ENCODE measurements around the gene ZFYVE9.

The ZFYVE9 gene

DNA sequence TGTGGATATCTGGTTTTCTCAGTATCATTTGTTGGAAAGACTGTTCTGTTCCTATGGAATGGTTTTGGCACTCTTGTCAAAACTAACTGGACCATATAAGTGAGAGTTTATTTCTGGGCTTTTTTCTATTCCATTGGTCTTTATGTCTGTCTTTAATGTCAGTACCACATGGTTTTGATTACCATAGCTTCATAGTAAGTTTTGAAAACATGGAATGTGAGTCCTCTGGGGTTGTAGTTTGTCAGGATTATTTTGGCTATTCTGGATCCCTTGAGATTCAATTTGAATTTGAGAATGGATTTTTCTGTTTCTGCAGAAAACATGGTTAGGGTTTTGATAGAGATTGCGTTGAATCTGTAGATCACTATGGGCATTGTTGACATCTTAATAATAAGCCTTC, 107.9 kb downstream of the ZFYVE9 start:
- no peak for DNase-seq

DNA sequence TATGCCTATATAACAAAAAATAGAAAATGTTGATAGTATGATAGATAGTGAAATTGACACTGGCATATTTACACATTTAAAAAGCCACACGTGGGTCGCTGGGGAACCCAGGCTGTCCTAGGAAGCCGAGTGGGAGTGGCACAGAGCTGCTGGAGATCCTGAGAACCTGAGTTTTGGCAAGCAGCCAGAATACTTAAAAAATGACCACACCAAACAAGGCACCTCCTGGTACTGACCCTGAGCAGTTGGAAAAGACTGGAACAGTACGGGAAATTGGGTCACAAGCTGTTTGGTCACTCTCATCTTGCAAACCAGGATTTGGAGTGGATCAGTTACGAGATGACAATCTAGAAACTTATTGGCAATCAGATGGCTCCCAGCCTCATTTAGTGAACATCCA, 111.5 kb downstream of the ZFYVE9 start:
- no peak for DNase-seq

DNA sequence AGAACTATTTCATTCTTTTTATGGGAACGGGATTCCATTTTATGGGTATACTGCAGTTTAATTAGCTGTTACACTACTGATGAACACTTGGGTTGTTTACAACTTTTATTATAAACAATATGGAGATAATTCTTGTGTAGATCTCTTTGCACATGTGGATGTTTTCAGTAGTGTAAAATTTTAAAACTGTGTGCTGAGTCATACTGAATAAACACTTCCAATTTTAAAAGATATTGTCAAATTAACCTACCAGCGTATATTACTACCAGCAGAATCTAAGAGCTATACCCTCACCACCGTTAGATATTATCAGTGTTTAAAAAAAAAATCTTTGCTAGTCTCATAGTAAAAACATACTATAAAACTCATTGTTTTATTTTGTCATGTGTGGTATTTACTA, 118.0 kb downstream of the ZFYVE9 start:
- DNase-seq: no peak

DNA sequence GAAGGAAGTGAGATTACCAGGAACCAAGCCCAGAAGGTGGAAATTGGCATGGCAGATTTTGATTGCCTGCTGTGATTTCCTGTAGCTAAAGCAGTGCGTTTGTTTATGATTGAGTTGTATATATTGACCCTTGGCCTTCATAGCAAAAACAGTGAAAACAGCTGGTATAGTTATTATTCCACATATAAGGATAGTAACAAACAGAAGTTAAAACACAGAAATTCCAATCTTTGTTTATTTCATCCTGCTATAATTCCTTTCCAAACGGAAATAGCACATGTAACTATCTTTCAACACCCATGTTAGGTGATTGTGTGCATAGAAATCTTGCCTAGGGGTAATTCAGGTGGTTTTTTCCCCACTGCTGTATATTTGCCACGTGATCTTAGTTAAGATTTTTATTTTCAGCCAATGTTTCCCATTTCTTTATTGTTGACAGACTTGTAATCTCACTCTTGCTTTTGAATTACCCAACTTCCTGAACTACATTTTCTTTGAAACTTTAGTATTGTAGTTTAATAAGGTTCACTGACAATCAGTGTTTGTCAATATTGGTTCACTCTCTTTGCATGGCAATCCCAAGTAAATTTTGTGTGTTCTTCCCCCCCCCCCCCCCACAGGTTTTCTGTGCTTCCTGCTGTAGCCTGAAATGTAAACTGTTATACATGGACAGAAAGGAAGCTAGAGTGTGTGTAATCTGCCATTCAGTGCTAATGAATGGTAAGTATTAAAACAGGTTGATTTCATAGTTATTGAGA, 121.4 kb downstream of the ZFYVE9 start:
- no peak for DNase-seq

DNA sequence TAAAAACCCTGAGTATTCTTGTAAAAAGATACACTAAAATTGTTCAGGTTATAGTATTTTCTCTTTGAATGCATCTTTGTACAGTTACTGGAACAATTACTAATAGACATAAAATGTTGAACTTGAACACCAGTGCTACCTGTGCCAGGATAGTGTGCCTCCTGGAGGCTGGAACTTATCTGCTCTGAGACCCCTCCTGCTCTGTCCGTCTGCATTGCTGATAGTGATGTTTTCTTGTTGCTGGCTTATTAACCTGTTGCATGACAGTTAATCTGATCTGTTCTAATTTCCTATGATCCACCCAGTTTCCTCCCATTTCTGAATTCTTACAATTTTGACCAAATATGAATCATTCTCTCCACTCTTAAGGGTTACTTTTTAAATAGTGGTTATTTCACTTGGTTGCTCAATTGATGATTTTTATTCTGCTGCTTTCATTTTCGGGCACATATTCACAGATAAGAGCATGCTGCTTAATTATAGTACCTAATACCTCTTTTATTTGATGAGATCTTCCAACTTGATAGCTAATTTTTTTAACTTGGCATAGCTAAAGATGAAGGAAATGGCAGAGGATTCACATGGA, 122.7 kb downstream of the ZFYVE9 start:
- no peak for DNase-seq

DNA sequence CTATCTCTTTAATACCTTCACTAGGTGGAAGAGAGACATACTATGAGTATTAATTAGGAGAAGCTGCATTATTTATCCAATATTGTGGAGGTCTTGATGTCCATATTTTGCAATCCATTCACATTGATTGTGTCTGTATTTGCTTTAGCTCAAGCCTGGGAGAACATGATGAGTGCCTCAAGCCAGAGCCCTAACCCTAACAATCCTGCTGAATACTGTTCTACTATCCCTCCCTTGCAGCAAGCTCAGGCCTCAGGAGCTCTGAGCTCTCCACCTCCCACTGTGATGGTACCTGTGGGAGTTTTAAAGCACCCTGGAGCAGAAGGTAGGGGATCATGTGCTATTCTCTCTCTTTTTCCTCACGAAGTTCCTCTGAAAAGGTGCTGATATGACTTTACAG, 124.6 kb downstream of the ZFYVE9 start:
- DNase-seq: no peak

DNA sequence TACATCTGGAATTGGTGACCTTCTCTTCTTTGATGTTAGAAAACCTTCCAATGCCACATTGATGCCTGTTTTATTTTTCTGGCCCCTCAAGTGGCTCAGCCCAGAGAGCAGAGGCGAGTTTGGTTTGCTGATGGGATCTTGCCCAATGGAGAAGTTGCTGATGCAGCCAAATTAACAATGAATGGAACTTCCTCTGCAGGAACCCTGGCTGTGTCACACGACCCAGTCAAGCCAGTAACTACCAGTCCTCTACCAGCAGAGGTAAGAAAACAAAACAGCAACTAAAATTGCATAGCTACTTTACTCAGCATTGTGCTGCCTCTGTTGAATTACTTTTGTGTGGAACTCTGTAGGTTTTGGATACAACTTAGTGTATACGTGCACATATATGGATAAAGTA, 126.5 kb downstream of the ZFYVE9 start:
- DNase-seq: no peak

DNA sequence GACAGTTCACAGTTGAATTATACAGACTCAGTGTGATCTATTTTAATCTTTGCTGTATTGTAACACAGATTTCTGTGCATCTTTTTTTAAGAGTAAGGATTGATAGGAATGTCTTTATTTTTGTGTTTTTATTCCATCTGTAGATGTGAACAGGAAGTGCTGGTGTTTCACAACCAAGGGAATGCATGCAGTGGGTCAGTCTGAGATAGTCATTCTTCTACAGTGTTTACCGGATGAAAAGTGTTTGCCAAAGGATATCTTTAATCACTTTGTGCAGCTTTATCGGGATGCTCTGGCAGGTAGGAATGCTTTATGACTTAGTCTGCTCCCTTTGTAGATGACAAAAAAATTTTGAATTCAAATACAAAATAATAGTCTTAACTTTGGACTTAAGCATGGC, 139.6 kb downstream of the ZFYVE9 start:
- no peak for DNase-seq

DNA sequence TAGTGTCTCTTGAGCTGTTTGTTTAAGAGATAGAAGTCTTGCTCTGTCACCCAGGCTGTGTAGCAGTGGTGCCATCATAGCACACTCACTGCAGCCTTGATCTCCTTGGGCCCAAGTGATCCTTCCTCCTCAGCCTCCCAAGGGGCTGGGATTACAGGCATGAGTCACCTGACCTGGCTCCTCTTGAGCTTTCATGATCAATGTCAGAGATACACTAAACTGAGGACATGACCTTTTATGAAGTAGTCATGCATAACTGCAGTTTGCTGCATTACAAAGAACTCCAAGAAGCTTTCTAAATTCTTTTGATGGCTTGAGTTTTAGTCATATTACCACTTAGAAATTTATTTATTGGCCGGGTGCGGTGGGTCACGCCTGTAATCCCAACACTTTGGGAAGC, 146.4 kb downstream of the ZFYVE9 start:
- DNase-seq: no peak

DNA sequence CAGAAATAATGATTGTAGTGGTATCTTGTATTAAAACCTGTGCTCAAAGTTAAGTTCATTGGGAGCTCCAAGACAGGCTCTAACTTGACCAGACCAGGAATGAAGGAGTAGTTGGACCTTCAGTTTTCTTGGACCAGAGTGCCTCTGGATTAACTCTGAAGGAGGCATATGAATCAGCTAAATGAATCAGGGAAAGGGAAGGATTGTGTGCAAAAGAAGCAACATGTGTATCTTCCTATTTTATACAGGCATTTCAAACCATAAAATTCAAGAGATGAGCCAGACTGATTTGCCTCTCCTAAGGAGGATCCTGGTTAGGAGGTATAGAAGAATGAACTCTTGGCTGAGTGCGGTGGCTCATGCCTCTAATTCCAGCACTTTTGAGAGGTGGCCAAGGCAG, 152.7 kb downstream of the ZFYVE9 start:
- no peak for DNase-seq

DNA sequence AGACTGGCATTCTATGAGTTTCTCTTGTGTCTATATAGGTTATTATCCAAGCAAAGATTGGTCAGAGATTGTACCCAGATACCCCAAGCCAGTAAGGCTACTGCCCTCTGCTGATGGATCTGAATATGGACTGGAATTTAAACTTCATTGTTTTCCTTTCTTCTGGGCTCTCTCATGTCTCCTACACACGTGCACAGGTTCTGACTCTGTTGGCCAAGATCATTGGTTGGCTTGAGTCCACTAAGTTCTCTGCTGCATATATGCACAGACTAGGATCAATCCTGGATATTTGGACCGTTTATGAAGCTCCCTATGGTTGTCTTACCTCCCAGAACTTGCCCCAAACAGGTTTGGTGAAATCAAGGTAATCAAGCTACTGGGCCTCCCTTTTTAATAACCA, 154.5 kb downstream of the ZFYVE9 start:
- peak; percentile 42 for DNase-seq

DNA sequence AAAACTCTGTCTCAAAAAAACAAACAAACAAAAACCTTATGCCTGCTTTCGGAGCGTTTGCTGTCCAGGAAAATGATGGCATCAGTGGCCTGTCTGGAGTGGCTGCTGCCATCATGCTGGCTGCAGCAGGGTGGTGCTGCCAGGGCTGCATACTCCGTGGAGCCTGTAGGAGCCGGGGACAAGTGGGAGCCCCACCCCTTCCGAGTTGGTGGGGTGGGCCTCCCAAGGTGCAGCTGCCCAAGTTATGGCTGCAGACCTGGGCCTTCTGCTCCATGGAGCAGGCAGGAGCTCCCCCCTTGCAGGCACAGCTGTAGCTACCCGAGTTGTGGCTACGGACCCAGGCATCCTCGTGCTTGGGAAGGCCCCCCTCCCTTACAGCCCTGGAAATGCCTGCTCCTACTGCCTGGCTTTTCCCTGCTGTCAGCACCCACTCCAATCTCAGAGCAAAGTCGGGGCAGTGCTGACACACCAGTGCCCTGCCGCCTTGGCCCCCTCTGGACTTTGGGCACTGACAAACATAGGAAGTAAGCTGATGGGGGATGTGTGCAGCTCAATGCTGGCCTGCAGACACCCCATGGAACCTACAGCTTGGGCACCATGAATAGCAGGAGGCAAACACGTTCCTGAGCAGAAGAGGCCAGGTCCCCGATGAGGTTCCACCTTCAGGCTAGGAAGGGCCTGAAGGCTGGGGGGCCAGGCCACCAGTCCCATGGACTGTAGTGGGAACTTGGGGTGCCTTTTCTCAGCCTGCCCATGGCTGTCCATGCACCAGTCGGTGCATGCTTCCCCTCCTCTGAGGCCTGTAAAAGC, 163.7 kb downstream of the ZFYVE9 start:
- no peak for DNase-seq

DNA sequence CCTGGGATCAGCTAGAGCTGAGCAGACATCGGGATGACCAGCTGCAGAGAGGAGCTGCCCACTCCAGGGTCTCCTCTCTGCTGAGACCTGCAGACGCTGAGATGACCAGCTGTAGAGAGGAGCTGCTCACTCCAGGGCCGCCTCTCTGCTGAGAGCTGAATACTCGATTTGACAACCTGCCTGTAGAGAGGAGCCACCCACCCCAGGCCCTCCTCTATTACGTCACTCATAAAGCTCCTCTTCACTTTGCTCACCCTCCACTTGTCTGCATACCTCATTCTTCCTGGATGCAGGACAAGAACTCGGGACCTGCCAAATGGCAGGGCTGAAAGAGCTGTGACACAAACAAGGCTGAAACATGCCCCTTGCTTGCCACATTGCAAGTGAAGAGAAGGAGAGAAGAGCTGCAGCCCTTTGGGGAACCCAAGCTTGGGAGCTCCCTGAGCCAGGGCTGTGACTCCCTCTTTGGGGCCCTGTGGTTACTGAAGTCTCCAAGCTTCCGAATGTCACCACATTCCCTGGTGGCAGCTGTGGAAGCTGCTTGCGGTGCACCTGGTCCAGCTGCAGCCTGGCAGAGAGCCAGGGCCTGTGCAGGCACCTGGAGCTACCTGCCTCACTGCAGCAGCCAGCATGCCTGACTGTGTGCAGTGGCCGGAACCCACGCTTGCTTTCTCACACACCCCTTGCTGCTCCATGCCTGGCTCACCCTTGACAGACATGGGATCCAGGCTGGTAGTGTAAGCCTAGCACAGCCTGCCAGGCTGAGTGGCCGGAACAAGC, 164.5 kb downstream of the ZFYVE9 start:
- no peak for DNase-seq

DNA sequence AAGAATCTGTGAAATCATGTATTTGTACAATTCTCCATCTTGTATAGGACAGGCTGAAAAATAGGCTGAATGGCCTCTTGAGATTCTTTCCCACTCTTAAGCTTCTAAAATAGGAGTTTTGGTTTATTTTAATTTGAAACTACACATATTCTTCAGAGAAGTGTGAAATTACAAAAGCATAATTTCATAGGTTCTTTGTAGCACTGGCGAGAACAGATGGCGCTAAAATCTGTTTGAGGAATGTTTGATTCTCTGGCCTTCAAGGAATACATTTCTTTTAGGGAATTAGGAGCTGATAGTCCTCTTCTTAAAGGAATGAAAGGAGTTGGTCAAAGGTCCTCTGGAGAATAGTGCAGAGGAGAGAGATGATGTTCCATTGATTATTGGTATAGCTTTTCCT, 179.2 kb downstream of the ZFYVE9 start:
- no peak for DNase-seq

DNA sequence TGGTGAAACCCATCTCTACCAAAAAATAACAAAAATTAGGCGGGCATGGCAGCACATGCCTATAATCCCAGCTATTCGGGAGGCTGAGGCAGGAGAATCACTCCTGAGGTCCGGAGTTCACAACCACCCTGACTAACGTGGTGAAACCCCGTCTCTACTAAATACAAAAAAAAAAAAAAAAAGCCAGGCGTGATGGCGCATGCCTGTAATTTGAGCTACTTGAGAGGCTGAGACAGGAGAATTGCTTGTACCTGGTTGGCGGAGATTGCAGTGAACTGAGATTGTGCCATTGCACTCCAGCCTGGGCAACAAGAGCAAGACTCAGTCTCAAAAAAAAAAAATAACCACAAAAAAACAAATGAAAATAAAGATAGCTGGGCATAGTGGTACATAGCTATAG, 181.8 kb downstream of the ZFYVE9 start:
- DNase-seq: no peak

DNA sequence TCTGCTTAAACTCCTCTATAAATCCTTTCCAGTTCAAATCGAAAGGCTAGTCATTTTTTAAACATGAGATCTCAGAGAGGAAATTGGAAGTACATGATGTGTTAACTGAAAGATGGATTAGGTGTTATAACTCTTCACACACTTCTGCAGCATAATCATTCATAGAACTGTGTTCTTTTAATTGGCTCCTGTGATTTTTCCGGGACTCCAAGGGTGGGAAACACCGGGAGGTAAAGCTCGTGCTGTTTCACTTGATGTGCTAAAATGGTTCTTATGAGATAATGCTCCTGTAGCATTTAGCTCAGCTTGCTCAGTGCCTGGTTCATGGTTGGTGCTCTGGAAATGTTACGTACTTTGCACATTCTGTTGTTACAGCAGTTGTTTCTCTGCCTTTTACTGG, 183.9 kb downstream of the ZFYVE9 start:
- DNase-seq: no peak

DNA sequence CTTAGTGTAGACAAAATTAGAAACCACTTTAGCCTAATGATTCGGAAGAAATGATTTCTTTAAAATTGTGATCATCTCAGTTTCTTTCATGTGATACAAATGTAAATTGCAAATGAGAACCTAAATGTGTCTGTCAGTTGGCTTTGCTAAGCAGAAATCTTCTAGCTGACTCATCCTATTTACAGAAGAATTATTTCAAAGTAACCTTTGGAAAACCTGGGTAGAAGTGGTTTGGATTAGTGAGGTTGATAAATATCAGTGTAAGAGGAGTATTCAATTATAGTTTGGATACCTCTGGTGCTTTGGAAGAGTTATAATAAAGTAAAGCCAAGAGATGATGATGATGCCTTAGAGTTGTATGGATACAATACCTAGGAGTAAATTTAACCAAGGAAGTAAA, 186.7 kb downstream of the ZFYVE9 start:
- DNase-seq: no peak

DNA sequence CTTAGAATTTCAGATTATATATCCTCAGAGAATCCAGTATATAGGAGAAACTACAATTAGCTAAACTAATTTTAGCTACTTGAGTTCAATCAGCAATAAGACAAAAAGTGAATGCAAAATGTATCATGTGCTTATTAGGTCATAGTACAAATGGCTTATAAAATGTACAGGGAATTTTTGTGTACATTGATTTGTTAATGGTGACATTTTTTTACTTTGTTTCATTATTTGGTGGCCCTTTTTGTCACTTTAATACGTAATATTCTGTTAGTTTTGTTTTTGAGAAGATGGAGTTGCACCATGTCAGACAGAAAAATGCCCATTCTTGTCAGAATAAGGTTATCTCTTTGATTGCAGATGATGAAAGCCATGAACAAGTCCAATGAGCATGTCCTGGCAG, 190.5 kb downstream of the ZFYVE9 start:
- DNase-seq: no peak

DNA sequence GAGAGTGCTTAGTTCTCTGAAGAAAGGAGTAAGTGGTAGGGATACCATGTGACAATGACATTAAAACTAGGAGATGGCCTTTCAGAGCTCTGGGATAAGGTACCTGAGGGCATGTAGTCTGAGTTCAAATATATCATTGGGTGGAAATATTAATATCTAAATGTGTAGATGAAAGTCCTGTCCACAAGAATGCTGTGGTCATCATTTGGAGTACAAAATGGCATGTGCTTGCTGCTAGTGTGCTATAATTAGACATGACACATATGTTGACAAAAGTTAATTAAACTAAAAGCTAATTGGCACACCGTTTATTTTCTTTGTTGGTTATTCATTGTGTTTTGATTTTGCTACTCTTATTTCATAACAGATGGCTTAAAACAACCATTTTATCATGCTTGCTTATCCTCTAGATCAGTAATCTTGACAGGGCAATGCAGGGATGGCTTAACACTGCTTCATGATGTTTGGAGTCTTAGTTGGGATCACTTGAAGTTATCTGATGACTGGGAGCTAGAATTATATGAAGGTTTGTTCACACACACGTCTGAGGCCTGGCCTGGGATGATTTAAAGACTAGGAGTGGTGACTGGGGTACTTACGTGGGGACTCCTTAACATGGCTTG, 193.1 kb downstream of the ZFYVE9 start:
- no peak for DNase-seq

DNA sequence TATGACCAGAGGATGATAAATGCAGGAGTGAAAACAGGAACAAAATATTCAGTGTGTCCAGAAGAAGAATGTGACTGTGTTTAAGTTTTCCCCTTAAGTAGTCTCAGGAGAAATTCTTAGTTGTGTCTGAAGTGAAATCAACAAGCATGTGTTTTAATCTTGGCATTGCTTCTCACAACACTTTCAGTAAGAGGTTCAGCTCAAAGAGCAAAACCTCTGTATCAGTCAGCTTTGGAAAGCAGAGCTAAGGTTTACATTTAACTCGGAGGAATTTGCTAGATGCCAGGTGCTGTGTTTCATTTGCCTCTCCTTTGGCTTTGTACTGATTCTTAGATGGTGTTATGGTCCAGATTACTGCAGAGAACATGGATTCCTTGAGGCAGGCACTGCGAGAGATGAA, 195.6 kb downstream of the ZFYVE9 start:
- DNase-seq: no peak

DNA sequence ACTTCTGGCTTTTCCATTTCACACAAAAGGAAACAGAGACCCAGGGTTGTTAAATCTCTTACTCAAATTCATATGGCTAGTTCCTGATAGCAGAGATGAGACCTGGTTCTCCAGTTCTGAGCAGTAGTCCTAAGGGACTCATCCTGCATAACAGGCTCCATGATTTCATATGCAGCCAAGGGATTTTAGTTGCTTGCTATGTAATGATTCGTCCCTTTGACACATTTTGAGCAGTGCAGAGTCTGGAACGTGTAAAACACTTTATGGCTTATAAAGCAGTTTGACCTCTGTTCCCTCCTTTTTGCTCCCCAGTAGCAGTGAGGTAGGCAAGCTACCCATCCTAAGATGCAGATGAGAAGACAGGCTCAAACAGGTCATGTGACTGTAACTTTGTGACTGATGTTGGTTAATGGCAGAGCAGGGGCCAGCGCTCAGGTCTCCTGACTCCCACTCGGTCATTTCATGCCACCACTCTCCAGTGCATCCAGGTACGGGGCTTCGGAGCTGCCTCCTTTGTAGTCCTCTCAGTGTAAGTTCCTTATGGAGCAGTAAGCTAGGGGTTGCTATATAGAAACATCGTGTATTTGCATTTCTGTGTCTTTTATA, 199.9 kb downstream of the ZFYVE9 start:
- no peak for DNase-seq

DNA sequence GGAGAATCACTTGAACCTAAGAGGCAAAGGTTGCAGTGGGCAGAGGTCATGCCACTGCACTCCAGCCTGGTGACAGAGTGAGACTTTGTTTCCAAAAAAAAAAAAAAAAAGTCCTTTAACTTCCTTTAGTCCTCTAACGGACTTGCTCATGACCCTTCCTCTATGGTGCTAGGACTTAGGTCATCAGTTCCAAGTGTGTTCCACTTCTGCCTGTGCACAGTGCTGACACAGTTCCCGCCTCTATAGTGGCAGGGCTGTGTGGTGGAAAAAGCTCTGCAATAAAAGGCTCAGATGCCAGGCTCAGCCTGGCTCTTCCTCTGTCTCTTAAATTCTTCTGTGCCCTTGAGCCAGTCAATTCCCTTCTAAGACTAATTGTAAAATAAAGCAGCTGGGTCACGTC, 202.1 kb downstream of the ZFYVE9 start:
- no peak for DNase-seq

DNA sequence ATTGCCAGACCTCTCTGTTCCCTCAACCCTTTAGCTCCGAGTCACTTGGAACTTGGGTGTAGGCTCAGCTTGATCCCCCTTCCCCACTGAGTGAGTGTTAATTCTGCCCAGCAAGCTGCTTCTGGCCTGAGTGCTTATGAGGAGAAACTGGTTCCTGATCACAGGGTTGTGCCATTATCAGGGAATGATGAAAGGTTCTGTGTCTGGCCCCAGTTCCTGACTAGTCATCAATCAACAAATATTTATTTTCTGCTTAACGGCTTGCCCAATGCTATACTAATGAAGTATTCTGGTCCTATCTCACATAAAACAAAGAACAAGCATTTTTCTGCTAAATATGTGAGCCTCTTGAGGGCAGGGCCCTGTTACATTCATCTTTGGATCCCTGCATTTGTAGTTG, 203.4 kb downstream of the ZFYVE9 start:
- no peak for DNase-seq

All from CD4-positive, alpha-beta T cell treated with Interleukin-21 for 1 hour (primary cell).